RPMI7951 (cell line): Measurements from ENCODE around the gene HOOK1. TPM values are rescaled to one million over a fixed set of nuclear protein-coding genes. Genes with fewer than 3 reads are reported as not detected.
"Not testable (repeated sequence)": the region's sequence is repeated elsewhere in the genome, so short reads cannot be mapped to it uniquely, and the experiment has no call there.

Experiments
- DNase-seq: peaks from one replicate; pipeline ENCODE4 v3.0.0-alpha.2; 2012; ENCODE audit warnings: low read depth
- total RNA-seq: library from RNA; depleted of rRNA; stranded (reverse); fragments of >200 nt; shearing (Covaris generic); gene quantifications from 2 replicates; pipeline ENCODE4 v1.2.3, GENCODE V29; 2014

HOOK1 gene
- total RNA-seq, 1 experiment from 2014 or later: not detected

GRCh38 chr1:59885160-59885832, 70.5 kb downstream of the HOOK1 start:
- no peak for DNase-seq

DNA sequence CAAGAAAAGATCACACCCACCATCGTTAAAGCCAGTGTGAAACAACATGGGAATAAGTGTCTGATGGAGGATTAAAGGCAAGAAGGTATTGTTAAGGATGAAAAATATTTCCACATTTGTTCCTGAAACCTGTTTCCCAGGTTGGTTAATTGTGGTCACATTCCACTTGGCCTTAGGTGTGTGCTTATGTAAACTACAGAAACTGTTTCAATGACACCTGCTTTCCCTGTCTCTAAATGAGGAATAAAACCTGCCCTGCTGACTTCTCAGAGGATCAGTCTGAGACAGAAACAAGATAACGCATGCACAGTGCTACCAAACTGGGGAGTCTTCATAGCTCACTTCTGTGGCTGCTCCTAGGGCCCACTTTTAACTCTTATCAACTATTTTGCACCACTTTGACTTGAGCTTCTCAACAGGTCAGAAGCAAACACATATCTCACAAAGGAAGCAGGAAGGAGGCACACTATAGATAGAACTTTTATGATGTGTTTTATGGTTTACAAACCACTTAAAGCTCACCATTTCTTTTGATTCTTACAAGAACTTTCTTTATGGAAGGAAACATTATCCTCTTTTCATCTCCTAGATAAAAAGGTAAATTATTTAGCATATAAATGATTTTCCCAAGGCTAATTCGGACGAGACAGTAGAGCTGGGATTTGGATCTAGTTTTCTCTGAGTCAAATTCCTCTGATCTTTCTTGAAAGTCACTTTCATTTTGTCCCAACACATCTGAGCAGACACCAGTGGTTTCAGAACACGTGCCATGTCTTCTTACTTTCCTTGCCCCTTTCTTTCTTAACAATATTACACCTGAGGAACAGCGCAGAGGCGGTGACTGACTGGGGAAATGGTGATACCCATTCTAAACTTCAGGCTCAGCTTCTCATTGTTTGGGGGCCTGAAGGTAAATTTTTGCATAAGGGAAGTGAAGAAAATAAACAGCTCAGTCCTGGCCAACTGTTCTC, 78.4 kb downstream of the HOOK1 start:
- no peak for DNase-seq

DNA sequence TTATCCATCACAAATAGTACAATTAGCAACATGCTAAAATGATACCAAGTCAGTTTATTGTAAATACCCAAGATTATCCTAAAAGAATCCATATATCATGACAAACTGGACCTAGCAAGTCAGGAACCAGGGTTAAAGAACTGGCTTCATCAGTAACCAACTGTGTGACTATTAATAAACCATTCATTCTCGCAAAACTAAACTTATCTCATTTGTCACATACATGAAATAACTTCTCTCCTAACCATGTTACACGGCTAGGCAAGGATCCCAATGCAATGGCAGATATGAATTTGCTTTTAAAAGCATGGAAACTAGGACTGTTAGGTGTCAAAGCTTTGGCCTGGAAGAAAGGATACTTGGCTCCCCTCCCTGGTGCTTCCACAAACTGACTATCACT, 82.4 kb downstream of the HOOK1 start:
- DNase-seq: no peak

GRCh38 chr1:59898927-59899326, 84.2 kb downstream of the HOOK1 start:
- no peak for DNase-seq

GRCh38 chr1:59900640-59901039, 85.9 kb downstream of the HOOK1 start:
- DNase-seq: peak; percentile 7

DNA sequence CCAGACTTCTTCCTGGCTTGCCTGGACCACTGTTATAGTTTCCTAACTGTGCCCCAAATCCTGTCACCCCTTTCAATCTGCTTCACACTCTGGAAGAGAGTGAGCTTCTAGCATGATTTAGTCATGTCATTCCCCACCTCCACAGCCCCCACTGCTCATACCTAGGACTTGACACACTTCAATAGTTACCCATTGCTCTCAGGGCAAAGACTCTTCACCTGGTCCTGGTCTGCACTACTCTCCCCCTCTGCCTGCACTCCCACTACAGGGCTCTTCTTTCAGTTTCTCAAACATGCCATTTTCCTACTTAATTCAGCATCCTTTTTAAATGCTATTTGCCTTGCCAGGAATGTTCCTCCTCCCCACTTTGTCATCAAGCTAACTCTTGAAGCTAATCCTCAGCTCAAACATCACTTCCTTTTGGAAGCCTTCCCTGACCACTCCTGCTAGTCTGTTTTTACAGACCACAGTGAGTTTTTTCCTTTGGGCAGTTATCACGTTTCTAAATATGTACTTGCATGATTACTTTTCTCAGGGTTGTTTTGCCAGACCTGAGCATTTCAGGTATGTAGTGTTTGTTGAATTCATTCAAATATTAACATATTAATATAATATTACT, 87.1 kb downstream of the HOOK1 start:
- DNase-seq: no peak

DNA sequence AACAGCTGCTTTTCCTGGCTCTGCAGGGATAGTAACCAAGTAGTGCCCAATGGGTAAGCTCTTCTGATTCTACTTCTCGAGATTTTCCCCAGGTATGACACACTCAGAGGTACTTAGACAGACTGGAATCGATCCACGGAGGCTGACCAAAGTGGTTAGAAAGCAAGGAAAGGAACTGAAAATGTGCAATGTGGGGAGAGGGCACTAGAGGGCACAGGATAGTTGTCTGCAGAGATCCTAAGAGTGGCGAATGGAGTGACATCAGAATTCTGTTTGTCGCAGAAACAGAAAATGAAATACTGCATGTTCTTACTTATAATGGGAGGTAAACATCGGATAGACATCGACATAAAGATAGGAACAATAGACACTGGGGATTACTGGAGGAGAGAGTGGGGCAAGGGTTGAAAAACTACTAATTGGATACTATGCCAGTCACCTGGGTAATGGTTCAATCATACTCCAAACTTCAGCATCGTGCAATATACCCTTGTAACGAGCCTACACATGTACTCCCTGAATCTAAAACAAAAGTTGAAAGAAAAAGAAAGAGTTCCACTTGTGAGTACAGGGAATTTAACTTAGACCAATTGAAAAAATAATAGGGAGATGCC, 88.5 kb downstream of the HOOK1 start:
- DNase-seq: peak; percentile 24

- DNase-seq: no peak
Observed at GRCh38 chr1:59906931-59907330, 92.2 kb downstream of the HOOK1 start.

DNA sequence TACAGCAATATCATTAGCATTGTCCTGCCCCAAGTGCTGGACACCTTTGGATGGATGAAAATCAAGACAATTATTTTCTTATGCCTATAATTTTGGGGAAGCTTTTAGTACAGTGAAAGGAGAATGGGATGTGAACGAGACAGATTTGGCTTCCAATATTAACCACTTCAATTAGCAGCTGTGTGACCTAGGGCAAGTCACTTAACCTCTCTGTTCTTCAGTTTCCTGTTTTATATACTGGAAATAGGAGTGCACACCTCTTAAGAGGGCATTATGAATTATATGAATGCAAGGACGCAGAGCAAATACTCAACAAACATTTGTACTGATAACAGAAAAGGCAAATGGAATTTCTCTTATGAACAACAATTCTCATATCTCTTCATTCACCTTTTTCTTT, 93.3 kb downstream of the HOOK1 start:
- no peak for DNase-seq

- DNase-seq: no peak
Observed at GRCh38 chr1:59908682-59909081, 93.9 kb downstream of the HOOK1 start.

GRCh38 chr1:59914791-59915286, 100.1 kb downstream of the HOOK1 start:
- not testable (repeated sequence) for DNase-seq

DNA sequence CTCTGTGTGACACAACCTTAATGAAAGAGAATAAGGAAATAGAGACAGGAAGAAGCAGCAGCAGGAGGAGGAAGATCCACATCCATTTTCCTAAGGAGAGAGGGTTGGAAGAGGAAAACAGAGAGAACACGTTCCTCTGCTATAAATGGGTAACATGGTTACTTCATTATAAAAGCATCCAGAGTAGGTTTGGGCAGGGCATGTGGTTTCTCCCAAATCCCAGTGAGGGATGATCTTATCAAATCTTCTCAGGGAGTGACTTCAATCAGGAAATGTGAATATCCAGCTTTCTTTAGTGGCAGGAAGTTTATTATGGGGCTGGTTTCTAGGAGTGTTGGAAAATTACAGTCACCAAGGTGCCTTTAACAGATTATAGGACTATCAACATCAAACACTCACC, 100.8 kb downstream of the HOOK1 start:
- no peak for DNase-seq

DNA sequence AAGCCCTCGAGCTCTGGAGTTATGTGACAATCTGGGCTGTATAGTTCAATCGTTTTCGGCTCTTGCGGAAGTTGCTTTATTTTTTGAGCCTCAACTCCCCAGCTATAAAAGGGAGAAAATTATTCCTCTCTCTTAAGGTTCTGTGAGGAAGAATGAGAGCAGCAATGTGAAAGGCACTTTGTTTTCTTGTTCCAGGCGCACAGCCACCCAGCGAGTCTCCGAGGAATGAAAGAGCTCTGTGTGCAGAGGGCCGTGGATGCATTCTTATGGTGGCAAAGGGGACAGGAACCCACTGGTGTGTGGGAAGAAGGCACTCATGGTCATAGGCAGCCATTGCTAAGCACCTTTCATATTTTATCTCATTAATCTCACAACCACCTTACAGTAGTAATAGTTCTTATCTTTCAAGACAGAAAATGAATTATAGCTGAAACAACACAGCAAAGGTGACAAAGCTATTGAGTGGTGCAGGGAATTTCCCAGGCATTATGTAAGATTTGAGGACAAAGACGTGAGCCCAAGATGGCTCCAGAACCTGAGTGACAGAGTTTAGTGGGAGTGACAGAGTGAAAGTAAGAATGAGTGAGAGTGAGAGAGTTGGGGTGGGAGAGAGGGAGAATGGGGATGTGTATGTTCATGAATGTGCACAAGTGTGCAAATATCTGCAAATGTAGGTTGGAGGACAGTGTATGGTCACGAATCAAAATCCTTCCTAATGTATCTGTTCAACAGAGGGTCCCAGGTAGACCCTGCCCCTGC, 102.5 kb downstream of the HOOK1 start:
- peak; percentile 27 for DNase-seq

DNA sequence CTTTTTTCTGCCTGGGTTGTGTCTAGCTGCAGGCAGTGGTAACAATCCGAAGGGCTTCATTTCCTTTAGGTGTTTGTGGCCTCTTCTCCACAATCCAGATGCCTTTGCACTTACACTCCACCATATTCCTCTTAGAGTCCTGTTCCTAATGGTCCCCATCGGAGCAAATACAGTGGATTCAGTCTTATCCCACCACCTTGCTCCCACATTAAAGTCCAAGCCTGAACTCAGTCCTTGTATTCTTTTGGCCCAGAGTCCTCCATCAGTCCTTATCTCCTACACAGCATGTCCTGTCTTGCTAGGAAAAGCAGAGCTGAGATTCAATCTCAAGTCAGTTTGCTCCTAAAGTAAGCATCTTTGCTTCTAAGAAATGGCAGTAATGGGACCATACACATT, 103.0 kb downstream of the HOOK1 start:
- DNase-seq: no peak

DNA sequence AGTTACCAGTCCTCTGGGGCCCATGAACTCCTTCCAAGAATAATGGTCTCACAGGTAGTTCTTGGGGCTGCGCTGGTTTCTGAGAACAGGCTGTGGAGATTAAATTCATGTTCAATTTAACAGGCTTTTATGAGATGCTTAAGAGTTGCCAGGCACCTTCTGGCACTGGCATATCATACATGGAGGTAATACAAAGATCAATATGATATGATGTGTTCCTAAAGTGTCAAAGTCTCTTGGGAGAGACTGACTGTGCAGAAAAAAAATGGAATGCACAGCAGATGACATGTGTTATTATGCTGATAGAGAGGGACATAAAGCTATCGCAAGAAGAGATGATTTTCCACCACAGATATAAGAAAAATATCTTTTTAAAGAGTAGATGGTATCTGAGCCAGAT, 105.0 kb downstream of the HOOK1 start:
- DNase-seq: no peak

GRCh38 chr1:59921258-59921899, 106.6 kb downstream of the HOOK1 start:
- DNase-seq: not testable (repeated sequence)

DNA sequence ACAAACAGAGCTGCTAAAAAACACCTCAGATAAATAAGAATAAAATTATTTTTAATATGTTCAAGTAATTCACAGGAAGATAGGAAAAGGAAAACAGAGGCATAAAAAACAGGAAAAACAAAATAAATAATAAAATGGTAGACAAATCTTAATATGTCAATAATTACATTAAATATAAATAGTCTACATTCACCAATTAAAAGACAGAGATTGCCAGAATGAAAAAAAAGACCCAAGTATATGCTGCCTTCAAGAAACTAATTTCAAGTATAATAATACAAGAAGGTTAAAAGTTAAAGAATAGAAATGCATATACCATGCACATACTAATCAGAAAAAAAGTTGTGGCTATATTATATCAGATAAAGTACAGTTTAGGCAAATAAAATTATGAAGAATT, 109.9 kb downstream of the HOOK1 start:
- DNase-seq: no peak
